Left cardiac atrium (tissue), 4 donors: ENCODE measurements around the gene ZNF227. TPM values are rescaled to one million over a fixed set of nuclear protein-coding genes. Genes with fewer than 3 reads are reported as not detected.
"Not testable (repeated sequence)": the region's sequence is repeated elsewhere in the genome, so short reads cannot be mapped to it uniquely, and the experiment has no call there.

Experiments
- ATAC-seq, 2 donors: fragments of 200-7000 bp; cut with Tn5 transposase; one replicate each; pipeline ENCODE4 v1.9.1; 2020; ENCODE audit warnings: mild to moderate bottlenecking in 2 of 2, moderate library complexity in 2 of 2
- DNase-seq: peaks from one replicate; pipeline ENCODE4 v3.0.0-alpha.2; 2020
- intact Hi-C, 2 donors: fragments of 100-400 bp; cut with DNase I; formaldehyde crosslinking; loops; one replicate each; pipeline versions ENCODE4 v1.14.1 to v1.15.1; 2022 to 2023
- long read RNA-seq: library from polyadenylated mRNA; unstranded; transcript quantifications from one replicate; pipeline ENCODE4 v2.0.0, GENCODE V29; 2021
- total RNA-seq, 2 donors: library from RNA; stranded (reverse); fragmentation: NEBNext Ultra II Directional; extraction: Animal tissue kit (Norgen Biotek cat#: 25700); gene quantifications; one replicate each; pipeline ENCODE4 v1.2.1, GENCODE V29; 2021
- donor health status: DM: no; HTN: yes; CAD: no.
- donor health status: DM: no; HTN: yes; CAD: no; lungs with severe emphysema.
- donor health status: DM: yes; HTN: yes; CAD: no.
- donor health status: Dilated cardiomyopathy.

Gene ZNF227
- 10 to 100 TPM; 11.1 to 12.9 TPM for total RNA-seq
- long read RNA-seq, partial matches to known transcripts = 0 of 2 reads
- long read RNA-seq, other reads (novel, unspliced or antisense) = 1 of 2 reads

GRCh38 chr19:44212250-44212865, at the start of gene ZNF227:
Gene ZNF227, plus strand, starts transcription at chr19:44212532. Its CDS starts 5,261 bp downstream, at chr19:44217793.
- intact Hi-C loops = no loop called here
- ATAC-seq (peak; percentile 98 to 99), DNase-seq (peak; percentile 94)

GRCh38 chr19:44163789-44164188, 48.5 kb upstream of the ZNF227 start:
- DNase-seq = no peak
- ATAC-seq = no peak
- intact Hi-C loops = loop anchor here in 1 of 2 donors (2.0 kb wide), 1 partner anchor 43 kb away; no protein-coding TSS in a partner anchor

- DNase-seq (no peak), ATAC-seq (peak in 1 of 2 donors; percentile 2)
- intact Hi-C loops = loop anchor here in 1 of 2 donors (2.0 kb wide), 1 partner anchor 43 kb away; no protein-coding TSS in a partner anchor
These were observed 48.0 kb upstream of the ZNF227 start for GRCh38 chr19:44164327-44164672.

GRCh38 chr19:44164673-44165512, 47.4 kb upstream of the ZNF227 start, which contains the start of gene ZNF226:
Gene ZNF226, plus strand, starts transcription at chr19:44165100. Its CDS starts 4,981 bp downstream, at chr19:44170081.
- peak; percentile 99 to 100 for ATAC-seq
- intact Hi-C loops = loop anchor here in 1 of 2 donors (2.0 kb wide), 1 partner anchor 42 kb away; no protein-coding TSS in a partner anchor
- DNase-seq = peak; percentile 92

- ATAC-seq, DNase-seq, intact Hi-C loops: not testable (repeated sequence)
These were observed 41.7 kb upstream of the ZNF227 start for GRCh38 chr19:44170660-44171059.

GRCh38 chr19:44176590-44176989, 35.7 kb upstream of the ZNF227 start:
- ATAC-seq = no peak
- intact Hi-C loops = no loop called here
- no peak for DNase-seq

GRCh38 chr19:44180968-44181367, 31.4 kb upstream of the ZNF227 start:
- DNase-seq = no peak
- intact Hi-C loops = no loop called here
- ATAC-seq = no peak

- ATAC-seq = no peak
- no peak for DNase-seq
- intact Hi-C loops = no loop called here
These were observed 30.2 kb upstream of the ZNF227 start for GRCh38 chr19:44182145-44182544.

GRCh38 chr19:44190020-44190419, 22.3 kb upstream of the ZNF227 start:
- ATAC-seq (no peak), DNase-seq (no peak)
- intact Hi-C loops = no loop called here

GRCh38 chr19:44192127-44192526, 20.2 kb upstream of the ZNF227 start:
- ATAC-seq (no peak), DNase-seq (no peak)
- intact Hi-C loops = no loop called here

GRCh38 chr19:44196772-44197171, 15.6 kb upstream of the ZNF227 start:
- ATAC-seq (no peak), DNase-seq (no peak)
- intact Hi-C loops = no loop called here

GRCh38 chr19:44202470-44202869, 9.9 kb upstream of the ZNF227 start:
- intact Hi-C loops = no loop called here
- DNase-seq (no peak), ATAC-seq (no peak)

GRCh38 chr19:44202974-44203373, 9.4 kb upstream of the ZNF227 start:
- ATAC-seq (no peak), DNase-seq (no peak)
- intact Hi-C loops = no loop called here

- ATAC-seq, intact Hi-C loops, DNase-seq: not testable (repeated sequence)
These were observed 8.5 kb upstream of the ZNF227 start for GRCh38 chr19:44203877-44204276.

GRCh38 chr19:44204772-44205171, 7.6 kb upstream of the ZNF227 start:
- ATAC-seq = no peak
- intact Hi-C loops = no loop called here
- DNase-seq = no peak

GRCh38 chr19:44207126-44207803, 5.1 kb upstream of the ZNF227 start:
- peak; percentile 92 for DNase-seq
- intact Hi-C loops = loop anchor here in 1 of 2 donors (2.0 kb wide), 1 partner anchor 42 kb away; the partner anchor contains the start of gene ZNF226
- peak; percentile 97 to 98 for ATAC-seq

- ATAC-seq = peak; percentile 17 to 55
- intact Hi-C loops = no loop called here
- DNase-seq = no peak
These were observed 574 bp downstream of the ZNF227 start for GRCh38 chr19:44212866-44213346.

GRCh38 chr19:44219926-44220325, 7.6 kb downstream of the ZNF227 start:
- intact Hi-C loops, DNase-seq, ATAC-seq: not testable (repeated sequence)

- DNase-seq, ATAC-seq, intact Hi-C loops: not testable (repeated sequence)
These were observed 8.4 kb downstream of the ZNF227 start for GRCh38 chr19:44220761-44221160.
